Suprapubic skin (tissue), 3 donors: Measurements from ENCODE around the gene MTCL1.

ENCODE experiments used
- POLR2A ChIP-seq, 2 donors: fragments of 450-650 bp; IDR thresholded peaks; one replicate each; pipeline ENCODE4 v1.6.1; 2017; ENCODE audit warnings: antibody characterized with exemption in 2 of 2, mild to moderate bottlenecking in 2 of 2, moderate library complexity in 2 of 2
- TF ChIP-seq, protein P1 (sequence below), 2 donors: fragments of 200-600 bp in 1 of 2; fragments of 450-650 bp in 1 of 2; sonication (generic) in 1 of 2; IDR thresholded peaks; one replicate each; pipeline ENCODE4 v1.5.1; 2016 to 2019; ENCODE audit warnings: antibody characterized with exemption in 2 of 2, mild to moderate bottlenecking in 1 of 2, moderate library complexity in 1 of 2

- TF ChIP-seq, protein P1, sequence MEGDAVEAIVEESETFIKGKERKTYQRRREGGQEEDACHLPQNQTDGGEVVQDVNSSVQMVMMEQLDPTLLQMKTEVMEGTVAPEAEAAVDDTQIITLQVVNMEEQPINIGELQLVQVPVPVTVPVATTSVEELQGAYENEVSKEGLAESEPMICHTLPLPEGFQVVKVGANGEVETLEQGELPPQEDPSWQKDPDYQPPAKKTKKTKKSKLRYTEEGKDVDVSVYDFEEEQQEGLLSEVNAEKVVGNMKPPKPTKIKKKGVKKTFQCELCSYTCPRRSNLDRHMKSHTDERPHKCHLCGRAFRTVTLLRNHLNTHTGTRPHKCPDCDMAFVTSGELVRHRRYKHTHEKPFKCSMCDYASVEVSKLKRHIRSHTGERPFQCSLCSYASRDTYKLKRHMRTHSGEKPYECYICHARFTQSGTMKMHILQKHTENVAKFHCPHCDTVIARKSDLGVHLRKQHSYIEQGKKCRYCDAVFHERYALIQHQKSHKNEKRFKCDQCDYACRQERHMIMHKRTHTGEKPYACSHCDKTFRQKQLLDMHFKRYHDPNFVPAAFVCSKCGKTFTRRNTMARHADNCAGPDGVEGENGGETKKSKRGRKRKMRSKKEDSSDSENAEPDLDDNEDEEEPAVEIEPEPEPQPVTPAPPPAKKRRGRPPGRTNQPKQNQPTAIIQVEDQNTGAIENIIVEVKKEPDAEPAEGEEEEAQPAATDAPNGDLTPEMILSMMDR (IDR thresholded peaks at IDR 0.05) = no peak
- TF ChIP-seq POLR2A (IDR thresholded peaks at IDR 0.05) = no peak
Observed at GRCh38 chr18:8707556-8708300, 2.4 kb downstream of the MTCL1 start.
